Tracheal epithelial cell (primary cell): ENCODE measurements around the gene BTC. TPM values are rescaled to one million over a fixed set of nuclear protein-coding genes. Genes with fewer than 3 reads are reported as not detected.

Experiments
- total RNA-seq: library from RNA; depleted of rRNA; stranded (reverse); fragments of >200 nt; gene quantifications from 2 replicates; pipeline ENCODE4 v1.2.1, GENCODE V29; 2014

BTC gene, protein sequence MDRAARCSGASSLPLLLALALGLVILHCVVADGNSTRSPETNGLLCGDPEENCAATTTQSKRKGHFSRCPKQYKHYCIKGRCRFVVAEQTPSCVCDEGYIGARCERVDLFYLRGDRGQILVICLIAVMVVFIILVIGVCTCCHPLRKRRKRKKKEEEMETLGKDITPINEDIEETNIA
- 0.64 and 3.1 TPM in 2 replicates for total RNA-seq

GRCh38 chr4:74794382-74795010 is at the start of gene BTC:
TSS of gene BTC (minus strand) at chr4:74794523. CDS start at chr4:74794325, 198 bp downstream.

Other genes with a start within 250 kb of the BTC start
- under 0.01 and 0.21 TPM in 2 replicates for gene PARM1, start 138.6 kb upstream of the BTC start, total RNA-seq